GM21360 (cell line): ENCODE measurements around the gene GOPC.

ENCODE experiments used
- ATAC-seq: cut with Tn5 transposase; IDR thresholded peaks from one replicate; pipeline ENCODE4 v1.9.1; 2021; ENCODE audit warnings: mild to moderate bottlenecking, moderate library complexity; ENCODE audit not compliant: unreplicated experiment

The GOPC gene

GRCh38 chr6:117550078-117550600 lies 52.2 kb downstream of the GOPC start:
- no peak for ATAC-seq

- ATAC-seq, result no peak
Observed at GRCh38 chr6:117549611-117550010, 52.7 kb downstream of the GOPC start.

- no peak for ATAC-seq
Observed at GRCh38 chr6:117548797-117549301, 53.5 kb downstream of the GOPC start.

- ATAC-seq, result no peak
Observed at GRCh38 chr6:117547688-117548621, 54.4 kb downstream of the GOPC start.

- no peak for ATAC-seq
Observed at GRCh38 chr6:117546674-117547073, 55.6 kb downstream of the GOPC start.

GRCh38 chr6:117545161-117545595 lies 57.1 kb downstream of the GOPC start:
- ATAC-seq, result no peak

GRCh38 chr6:117544716-117545115 lies 57.6 kb downstream of the GOPC start:
- ATAC-seq, result no peak

- no peak for ATAC-seq
Observed at GRCh38 chr6:117542493-117542892, 59.8 kb downstream of the GOPC start.

- ATAC-seq, result no peak
Observed at GRCh38 chr6:117540670-117541069, 61.6 kb downstream of the GOPC start.

- ATAC-seq, result no peak
Observed at GRCh38 chr6:117538615-117539014, 63.7 kb downstream of the GOPC start.

GRCh38 chr6:117536317-117536716 lies 66.0 kb downstream of the GOPC start:
- ATAC-seq, result no peak

GRCh38 chr6:117534974-117535373 lies 67.3 kb downstream of the GOPC start:
- ATAC-seq, result no peak

- no peak for ATAC-seq
Observed at GRCh38 chr6:117533775-117534174, 68.5 kb downstream of the GOPC start.

- ATAC-seq, result no peak
Observed at GRCh38 chr6:117531809-117532725, 70.2 kb downstream of the GOPC start.

GRCh38 chr6:117531346-117531745 lies 71.0 kb downstream of the GOPC start:
- ATAC-seq, result no peak

GRCh38 chr6:117530467-117531242 lies 71.7 kb downstream of the GOPC start:
- ATAC-seq, result no peak

- no peak for ATAC-seq
Observed at GRCh38 chr6:117525607-117526006, 76.7 kb downstream of the GOPC start.

GRCh38 chr6:117521791-117522502 lies 80.4 kb downstream of the GOPC start:
- ATAC-seq, result no peak

- no peak for ATAC-seq
Observed at GRCh38 chr6:117520603-117521395, 81.5 kb downstream of the GOPC start.
